ENCODE measurements around the gene FRMPD1. TPM values are rescaled to one million over a fixed set of nuclear protein-coding genes. Genes with fewer than 3 reads are reported as not detected.

Gene FRMPD1
- total RNA-seq, 1 donor from 2014 or later, result not detected

GRCh38 chr9:37678789-37679273, 28.1 kb downstream of the FRMPD1 start:
- Mint-ChIP-seq H3K27ac (no peak overlapping the region), H3K4me1 (no peaks in the 10 kb centered on the region), H3K27me3 (peaks cover 27% of the 10 kb centered on the region), H3K4me3 (no peak overlapping the region), H3K9me3 (no peaks in the 10 kb centered on the region), H3K36me3 (ENCODE audit: low read depth) (no peaks in the 10 kb centered on the region)
- intact Hi-C loops (cut with micrococcal nuclease), result no loop called here
- no peak for DNase-seq

GRCh38 chr9:37679649-37680402, 29.1 kb downstream of the FRMPD1 start:
- no peak overlapping the region for H3K27ac Mint-ChIP-seq
- peaks cover 30% of the 10 kb centered on the region for H3K27me3 Mint-ChIP-seq
- H3K4me3 Mint-ChIP-seq, result no peak overlapping the region
- no peak for DNase-seq
- no peaks in the 10 kb centered on the region for H3K4me1 Mint-ChIP-seq
- H3K9me3 Mint-ChIP-seq, result no peaks in the 10 kb centered on the region
- H3K36me3 Mint-ChIP-seq (ENCODE audit: low read depth), result no peaks in the 10 kb centered on the region
- intact Hi-C loops (cut with micrococcal nuclease), result no loop called here

GRCh38 chr9:37682951-37683350, 32.2 kb downstream of the FRMPD1 start:
- Mint-ChIP-seq H3K27ac (no peak overlapping the region), H3K9me3 (no peaks in the 10 kb centered on the region), H3K4me1 (no peaks in the 10 kb centered on the region), H3K27me3 (peaks cover 26% of the 10 kb centered on the region), H3K36me3 (ENCODE audit: low read depth) (no peaks in the 10 kb centered on the region), H3K4me3 (no peak overlapping the region)
- DNase-seq, result no peak
- intact Hi-C loops (cut with micrococcal nuclease), result no loop called here

GRCh38 chr9:37683531-37684371, 33.0 kb downstream of the FRMPD1 start:
- DNase-seq, result no peak
- H3K4me3 Mint-ChIP-seq, result no peak overlapping the region
- H3K27me3 Mint-ChIP-seq, result peaks cover 26% of the 10 kb centered on the region
- no peak overlapping the region for H3K27ac Mint-ChIP-seq
- H3K36me3 Mint-ChIP-seq (ENCODE audit: low read depth), result no peaks in the 10 kb centered on the region
- H3K9me3 Mint-ChIP-seq, result no peaks in the 10 kb centered on the region
- intact Hi-C loops (cut with micrococcal nuclease), result no loop called here
- no peaks in the 10 kb centered on the region for H3K4me1 Mint-ChIP-seq

GRCh38 chr9:37692622-37693221, 42.0 kb downstream of the FRMPD1 start:
- no peaks in the 10 kb centered on the region for H3K4me1 Mint-ChIP-seq

GRCh38 chr9:37693260-37693659, 42.5 kb downstream of the FRMPD1 start:
- H3K4me3 Mint-ChIP-seq, result no peak overlapping the region
- no peak overlapping the region for H3K27ac Mint-ChIP-seq
- H3K4me1 Mint-ChIP-seq, result no peaks in the 10 kb centered on the region
- intact Hi-C loops (cut with micrococcal nuclease), result no loop called here
- DNase-seq, result no peak
- no peaks in the 10 kb centered on the region for H3K9me3 Mint-ChIP-seq
- peaks cover 50% of the 10 kb centered on the region for H3K27me3 Mint-ChIP-seq
- H3K36me3 Mint-ChIP-seq (ENCODE audit: low read depth), result no peaks in the 10 kb centered on the region

More at GRCh38 chr9:37692622-37693221, 42.0 kb downstream of the FRMPD1 start:
- DNase-seq, result no peak
- Mint-ChIP-seq H3K27me3 (peaks cover 49% of the 10 kb centered on the region), H3K36me3 (ENCODE audit: low read depth) (no peaks in the 10 kb centered on the region), H3K4me3 (no peak overlapping the region), H3K27ac (no peak overlapping the region), H3K9me3 (no peaks in the 10 kb centered on the region)
- intact Hi-C loops (cut with micrococcal nuclease), result no loop called here

- intact Hi-C loops (cut with micrococcal nuclease), result no loop called here
- Mint-ChIP-seq H3K36me3 (ENCODE audit: low read depth) (no peaks in the 10 kb centered on the region), H3K9me3 (no peaks in the 10 kb centered on the region), H3K4me3 (no peak overlapping the region), H3K27me3 (peaks cover 49% of the 10 kb centered on the region), H3K4me1 (no peaks in the 10 kb centered on the region), H3K27ac (no peak overlapping the region)
- no peak for DNase-seq
Observed at GRCh38 chr9:37694355-37694754, 43.6 kb downstream of the FRMPD1 start.

GRCh38 chr9:37696528-37696927, 45.8 kb downstream of the FRMPD1 start:
- Mint-ChIP-seq H3K36me3 (ENCODE audit: low read depth) (no peaks in the 10 kb centered on the region), H3K4me3 (no peak overlapping the region), H3K4me1 (no peaks in the 10 kb centered on the region), H3K27ac (no peak overlapping the region), H3K9me3 (no peaks in the 10 kb centered on the region), H3K27me3 (peaks cover 45% of the 10 kb centered on the region)
- DNase-seq, result no peak
- intact Hi-C loops (cut with micrococcal nuclease), result no loop called here

GRCh38 chr9:37700131-37700530, 49.4 kb downstream of the FRMPD1 start:
- intact Hi-C loops (cut with micrococcal nuclease), result no loop called here
- Mint-ChIP-seq H3K4me3 (no peak overlapping the region), H3K27ac (no peak overlapping the region), H3K4me1 (no peaks in the 10 kb centered on the region), H3K36me3 (ENCODE audit: low read depth) (no peaks in the 10 kb centered on the region), H3K9me3 (no peaks in the 10 kb centered on the region), H3K27me3 (peaks cover 32% of the 10 kb centered on the region)
- DNase-seq, result no peak

GRCh38 chr9:37700900-37701299, 50.1 kb downstream of the FRMPD1 start:
- Mint-ChIP-seq H3K4me3 (no peak overlapping the region), H3K36me3 (ENCODE audit: low read depth) (no peaks in the 10 kb centered on the region), H3K27ac (no peak overlapping the region), H3K9me3 (no peaks in the 10 kb centered on the region), H3K4me1 (no peaks in the 10 kb centered on the region), H3K27me3 (peaks cover 27% of the 10 kb centered on the region)
- DNase-seq, result no peak
- intact Hi-C loops (cut with micrococcal nuclease), result no loop called here

- peaks cover 8% of the 10 kb centered on the region for H3K4me1 Mint-ChIP-seq
- DNase-seq, result no peak
- no peaks in the 10 kb centered on the region for H3K9me3 Mint-ChIP-seq
- no peak overlapping the region for H3K4me3 Mint-ChIP-seq
- H3K27ac Mint-ChIP-seq, result no peak overlapping the region
- H3K36me3 Mint-ChIP-seq (ENCODE audit: low read depth), result no peaks in the 10 kb centered on the region
- intact Hi-C loops (cut with micrococcal nuclease), result no loop called here
- H3K27me3 Mint-ChIP-seq, result peaks cover 29% of the 10 kb centered on the region
Observed at GRCh38 chr9:37705787-37706186, 55.0 kb downstream of the FRMPD1 start.

GRCh38 chr9:37706290-37706689, 55.5 kb downstream of the FRMPD1 start:
- Mint-ChIP-seq H3K9me3 (no peaks in the 10 kb centered on the region), H3K4me1 (peaks cover 8% of the 10 kb centered on the region), H3K27me3 (peaks cover 28% of the 10 kb centered on the region), H3K4me3 (no peak overlapping the region), H3K36me3 (ENCODE audit: low read depth) (no peaks in the 10 kb centered on the region), H3K27ac (no peak overlapping the region)
- intact Hi-C loops (cut with micrococcal nuclease), result no loop called here
- no peak for DNase-seq

- Mint-ChIP-seq H3K4me3 (no peak overlapping the region), H3K9me3 (no peaks in the 10 kb centered on the region), H3K27ac (no peak overlapping the region), H3K4me1 (peaks cover 8% of the 10 kb centered on the region), H3K36me3 (ENCODE audit: low read depth) (no peaks in the 10 kb centered on the region), H3K27me3 (peaks cover 22% of the 10 kb centered on the region)
- no peak for DNase-seq
- intact Hi-C loops (cut with micrococcal nuclease), result no loop called here
Observed at GRCh38 chr9:37707748-37708147, 57.0 kb downstream of the FRMPD1 start.

- no peak overlapping the region for H3K4me3 Mint-ChIP-seq
- no peaks in the 10 kb centered on the region for H3K9me3 Mint-ChIP-seq
- H3K36me3 Mint-ChIP-seq (ENCODE audit: low read depth), result no peaks in the 10 kb centered on the region
- peaks cover 8% of the 10 kb centered on the region for H3K4me1 Mint-ChIP-seq
- DNase-seq, result no peak
- peaks cover 20% of the 10 kb centered on the region for H3K27me3 Mint-ChIP-seq
- H3K27ac Mint-ChIP-seq, result no peak overlapping the region
- intact Hi-C loops (cut with micrococcal nuclease), result no loop called here
Observed at GRCh38 chr9:37710046-37710445, 59.3 kb downstream of the FRMPD1 start.
